Transverse colon (tissue), 4 donors: Measurements from ENCODE around the gene CDKL5.

ENCODE experiments used
- CTCF ChIP-seq, 5 experiments: fragments of 200-600 bp in 3 of 5; fragments of 450-650 bp in 2 of 5; sonication (generic) in 3 of 5; IDR thresholded peaks; 1 replicate in 2 of 5; 2 replicates in 3 of 5; pipeline ENCODE4 v1.5.1; 2016 to 2017; ENCODE audit warnings: antibody characterized with exemption in 5 of 5, inconsistent platforms in 3 of 5, mild to moderate bottlenecking in 2 of 5, moderate library complexity in 1 of 5
- POLR2AphosphoS5 ChIP-seq, 3 donors: sonication (generic); formaldehyde crosslinking; IDR thresholded peaks; one replicate each; pipeline ENCODE4 v1.6.1; 2016; ENCODE audit warnings: antibody characterized with exemption in 3 of 3

- no peak for TF ChIP-seq CTCF (IDR thresholded peaks at IDR 0.05)
- no peak for TF ChIP-seq POLR2AphosphoS5 (IDR thresholded peaks at IDR 0.05)
These were observed 35.4 kb upstream of the CDKL5 start for GRCh38 chrX:18389966-18390365.
